ENCODE results near the gene MPG.
A peak's percentile ranks its signal among the peaks of the same experiment; 100 is the strongest.

The MPG gene

GRCh38 chr16:78444-79150, 572 bp downstream of the MPG start:
- Mint-ChIP-seq H3K4me3 (peak overlapping the region; percentile 85), H3K27ac (peak overlapping the region; percentile 84), H3K27me3 (peaks cover 13% of the 10 kb centered on the region), H3K4me1 (peaks cover 41% of the 10 kb centered on the region), H3K36me3 (ENCODE audit: low read depth) (peaks cover 8% of the 10 kb centered on the region), H3K9me3 (no peaks in the 10 kb centered on the region)
- DNase-seq: no peak
- ATAC-seq: peak; percentile 14

DNA sequence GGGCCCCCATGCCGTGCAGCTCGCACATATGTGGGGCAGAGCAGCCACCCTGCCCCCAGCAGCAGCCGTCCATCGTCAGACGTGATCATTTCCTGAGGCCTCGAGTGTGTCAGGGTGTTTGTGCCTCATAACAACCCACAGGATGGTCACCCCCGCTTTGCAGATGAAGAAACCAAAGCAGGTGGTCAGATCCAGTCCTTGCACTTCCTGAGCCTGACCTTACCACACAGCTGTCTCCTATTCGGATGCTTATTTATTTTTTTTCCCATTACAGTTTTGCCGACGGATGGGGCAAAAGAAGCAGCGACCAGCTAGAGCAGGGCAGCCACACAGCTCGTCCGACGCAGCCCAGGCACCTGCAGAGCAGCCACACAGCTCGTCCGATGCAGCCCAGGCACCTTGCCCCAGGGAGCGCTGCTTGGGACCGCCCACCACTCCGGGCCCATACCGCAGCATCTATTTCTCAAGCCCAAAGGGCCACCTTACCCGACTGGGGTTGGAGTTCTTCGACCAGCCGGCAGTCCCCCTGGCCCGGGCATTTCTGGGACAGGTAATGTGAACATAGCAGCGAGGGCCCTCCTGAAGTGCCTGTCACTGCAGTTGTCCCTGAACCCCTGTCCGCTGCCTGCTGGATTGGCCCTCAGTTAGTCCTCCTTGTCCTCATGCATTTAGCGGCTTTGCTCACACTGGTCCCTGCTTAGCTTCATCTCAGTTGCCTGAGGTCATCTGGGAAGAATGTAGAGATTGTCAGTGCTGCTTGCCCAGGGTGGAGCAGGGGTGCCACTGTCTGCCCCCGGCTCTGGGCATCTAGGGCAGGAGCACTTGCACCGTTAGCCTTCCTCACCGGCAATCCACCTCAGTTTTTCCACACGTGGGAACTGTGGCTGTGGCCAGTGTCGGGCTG, 1.4 kb downstream of the MPG start:
- Mint-ChIP-seq H3K9me3 (no peaks in the 10 kb centered on the region), H3K27ac (peak overlapping the region; percentile 84), H3K27me3 (peaks cover 7% of the 10 kb centered on the region), H3K4me1 (peaks cover 49% of the 10 kb centered on the region), H3K36me3 (ENCODE audit: low read depth) (peaks cover 10% of the 10 kb centered on the region), H3K4me3 (peak overlapping the region; percentile 85)
- no peak for ATAC-seq
- DNase-seq: no peak

DNA sequence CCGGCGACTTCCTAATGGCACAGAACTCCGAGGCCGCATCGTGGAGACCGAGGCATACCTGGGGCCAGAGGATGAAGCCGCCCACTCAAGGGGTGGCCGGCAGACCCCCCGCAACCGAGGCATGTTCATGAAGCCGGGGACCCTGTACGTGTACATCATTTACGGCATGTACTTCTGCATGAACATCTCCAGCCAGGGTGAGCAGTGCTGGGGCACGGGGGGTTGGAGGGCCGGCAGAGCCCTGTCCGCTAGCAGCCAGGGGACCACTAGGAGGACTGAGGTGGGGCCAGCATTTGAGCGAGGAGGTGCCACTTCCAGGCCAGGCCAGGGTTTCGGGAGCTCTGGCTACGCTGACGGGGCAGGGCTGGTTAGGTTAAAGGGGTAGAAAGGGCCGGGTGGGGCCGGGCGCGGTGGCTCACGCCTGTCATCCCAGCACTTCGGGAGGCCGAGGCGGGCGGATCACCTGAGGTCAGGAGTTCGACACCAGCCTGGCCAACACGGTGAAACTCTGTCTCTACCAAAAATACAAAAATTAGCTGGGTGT, 5.1 kb downstream of the MPG start:
- Mint-ChIP-seq H3K9me3 (no peaks in the 10 kb centered on the region), H3K27ac (no peak overlapping the region), H3K4me1 (peaks cover 46% of the 10 kb centered on the region), H3K36me3 (ENCODE audit: low read depth) (peaks cover 15% of the 10 kb centered on the region), H3K4me3 (no peak overlapping the region), H3K27me3 (no peaks in the 10 kb centered on the region)
- ATAC-seq (no peak), DNase-seq (no peak)

- ATAC-seq (peak; percentile 26), DNase-seq (no peak)
- Mint-ChIP-seq H3K4me3 (peak overlapping the region; percentile 42), H3K36me3 (ENCODE audit: low read depth) (peaks cover 19% of the 10 kb centered on the region), H3K27me3 (no peaks in the 10 kb centered on the region), H3K9me3 (no peaks in the 10 kb centered on the region), H3K4me1 (peaks cover 40% of the 10 kb centered on the region), H3K27ac (peak overlapping the region; percentile 82)
Measured at GRCh38 chr16:83781-84615, 6.0 kb downstream of the MPG start.

- Mint-ChIP-seq H3K27me3 (no peaks in the 10 kb centered on the region), H3K9me3 (no peaks in the 10 kb centered on the region), H3K36me3 (ENCODE audit: low read depth) (peaks cover 13% of the 10 kb centered on the region), H3K4me1 (peaks cover 33% of the 10 kb centered on the region), H3K4me3 (peak overlapping the region; percentile 42), H3K27ac (peak overlapping the region; percentile 82)
- peak; percentile 74 for DNase-seq
- ATAC-seq: peak; percentile 96
Measured at GRCh38 chr16:84718-85406, 6.8 kb downstream of the MPG start.

GRCh38 chr16:85407-85782, 7.4 kb downstream of the MPG start:
- Mint-ChIP-seq H3K4me3 (no peak overlapping the region), H3K36me3 (ENCODE audit: low read depth) (peaks cover 11% of the 10 kb centered on the region), H3K4me1 (peaks cover 28% of the 10 kb centered on the region), H3K27ac (peak overlapping the region; percentile 82), H3K27me3 (no peaks in the 10 kb centered on the region), H3K9me3 (no peaks in the 10 kb centered on the region)
- DNase-seq (no peak), ATAC-seq (no peak)

DNA sequence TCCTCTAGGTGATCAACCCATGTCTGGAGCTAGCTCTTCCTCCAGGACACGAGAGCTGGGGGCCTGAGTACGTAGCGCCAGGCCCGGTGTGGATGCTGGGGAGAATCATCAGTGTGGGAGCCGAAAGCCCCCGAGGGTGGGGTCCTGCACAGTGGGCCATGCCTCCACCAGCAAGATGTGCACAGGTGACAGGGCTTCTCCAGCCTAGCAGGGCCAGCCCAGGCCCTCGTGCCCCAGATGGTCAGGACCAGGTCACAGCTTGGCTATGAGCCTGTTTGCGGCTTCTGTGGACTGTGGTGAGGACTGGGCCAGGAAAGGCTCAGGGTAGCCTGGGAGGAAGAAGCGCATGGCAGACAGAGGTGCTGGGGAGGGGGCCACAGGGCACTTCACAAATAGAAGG, 7.8 kb downstream of the MPG start:
- peak overlapping the region; percentile 78 for H3K27ac Mint-ChIP-seq
- DNase-seq: no peak
- H3K27me3 Mint-ChIP-seq: no peaks in the 10 kb centered on the region
- H3K36me3 Mint-ChIP-seq (ENCODE audit: low read depth): peaks cover 11% of the 10 kb centered on the region
- H3K4me3 Mint-ChIP-seq: no peak overlapping the region
- no peak for ATAC-seq
- no peaks in the 10 kb centered on the region for H3K9me3 Mint-ChIP-seq
- H3K4me1 Mint-ChIP-seq: peaks cover 28% of the 10 kb centered on the region

DNA sequence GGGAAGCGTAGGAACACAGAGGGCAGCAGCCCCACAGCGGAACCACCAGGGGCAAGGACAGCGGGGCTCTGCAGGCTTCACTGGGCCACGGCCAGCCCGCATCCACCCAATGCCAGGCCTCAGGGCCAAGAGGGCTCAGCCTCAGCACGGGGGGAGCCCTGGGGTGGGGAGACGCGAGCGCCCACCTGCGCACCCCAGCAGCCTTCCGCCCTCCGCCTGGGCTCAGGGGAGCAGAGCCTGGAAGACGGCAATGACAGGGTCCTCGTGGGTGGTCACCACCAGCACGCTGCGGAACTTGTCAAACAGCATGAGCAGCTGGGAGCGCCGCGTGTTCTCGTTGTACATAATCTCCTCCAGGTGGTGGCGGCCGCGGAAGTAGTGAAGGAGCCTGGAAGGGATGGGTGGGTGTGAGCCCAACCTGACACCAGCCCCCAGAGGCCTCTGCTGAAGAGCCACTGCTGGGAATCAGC, 8.5 kb downstream of the MPG start:
- H3K4me3 Mint-ChIP-seq: no peak overlapping the region
- H3K9me3 Mint-ChIP-seq: no peaks in the 10 kb centered on the region
- H3K27ac Mint-ChIP-seq: no peak overlapping the region
- H3K36me3 Mint-ChIP-seq (ENCODE audit: low read depth): peaks cover 11% of the 10 kb centered on the region
- H3K27me3 Mint-ChIP-seq: no peaks in the 10 kb centered on the region
- no peak for DNase-seq
- peaks cover 28% of the 10 kb centered on the region for H3K4me1 Mint-ChIP-seq
- ATAC-seq: no peak

DNA sequence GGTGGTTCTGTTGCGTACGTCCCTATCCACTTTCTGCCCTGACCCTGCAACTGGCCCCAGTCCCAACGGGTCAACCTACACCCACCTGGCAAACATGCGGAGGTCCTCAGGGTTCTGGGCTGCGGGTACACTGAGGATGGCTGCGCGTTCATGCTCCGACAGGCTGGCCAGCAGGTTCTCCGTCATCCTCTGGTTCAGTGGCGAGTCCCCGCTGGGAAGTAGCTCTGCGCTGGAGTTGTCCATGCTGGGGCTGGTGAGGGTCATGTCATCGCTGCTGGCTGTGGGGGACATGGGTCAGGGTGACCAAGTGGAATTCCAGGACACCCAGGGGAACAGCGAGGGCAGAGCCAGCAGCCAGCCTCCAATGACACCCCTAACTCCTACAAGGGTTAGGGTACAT, 10.6 kb downstream of the MPG start:
- H3K36me3 Mint-ChIP-seq (ENCODE audit: low read depth): peaks cover 10% of the 10 kb centered on the region

DNA sequence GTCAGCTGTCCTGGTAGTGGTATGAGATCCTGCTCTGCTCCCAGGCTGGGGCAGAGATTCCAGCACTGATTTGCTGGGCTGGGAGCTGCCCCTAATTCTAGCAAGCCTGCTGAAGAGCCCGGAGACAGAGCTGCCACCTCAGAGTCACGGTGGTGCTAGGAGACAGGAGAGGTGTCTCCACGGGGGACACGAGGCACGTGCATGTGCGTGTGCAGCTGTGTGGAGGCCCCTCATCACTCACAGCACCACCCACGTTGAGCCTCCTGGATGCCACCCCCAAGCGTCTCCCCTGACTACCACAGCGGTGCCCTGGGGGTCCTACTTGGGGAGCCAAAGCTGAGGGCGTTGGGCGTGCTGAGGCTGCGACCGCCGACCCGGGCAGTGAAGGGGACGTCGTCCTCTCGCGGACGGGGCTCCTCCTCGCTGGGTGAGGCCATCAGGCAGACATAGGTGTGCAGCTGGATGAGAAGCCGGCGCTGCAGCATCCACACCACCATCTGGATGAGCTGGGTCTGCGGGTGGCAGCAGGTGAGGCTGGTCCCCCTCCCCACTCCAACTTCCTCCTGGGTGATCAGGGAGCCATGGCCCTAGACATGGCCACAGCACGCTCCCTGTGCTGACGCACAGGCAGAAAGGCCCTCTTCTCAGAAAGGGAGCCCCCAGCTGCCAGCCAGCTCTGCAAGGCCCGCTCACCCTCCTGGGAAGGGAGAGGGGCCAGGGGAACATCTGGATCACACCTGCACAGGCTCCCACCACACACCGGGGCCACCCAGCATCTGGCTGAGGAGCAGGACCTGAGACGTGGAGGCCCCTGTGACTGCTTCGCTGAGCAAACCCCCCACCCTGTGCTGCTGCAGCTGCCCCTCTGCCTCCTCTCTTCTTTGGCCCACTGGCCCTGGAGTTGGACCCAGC, 11.6 kb downstream of the MPG start:
- H3K4me1 Mint-ChIP-seq: peaks cover 11% of the 10 kb centered on the region
- peaks cover 9% of the 10 kb centered on the region for H3K36me3 Mint-ChIP-seq (ENCODE audit: low read depth)
- DNase-seq (no peak), ATAC-seq (no peak)
- no peak overlapping the region for H3K4me3 Mint-ChIP-seq
- no peak overlapping the region for H3K27ac Mint-ChIP-seq
- no peaks in the 10 kb centered on the region for H3K9me3 Mint-ChIP-seq
- no peaks in the 10 kb centered on the region for H3K27me3 Mint-ChIP-seq

More for the DNA sequence above, 10.6 kb downstream of the MPG start:
- H3K27ac Mint-ChIP-seq: no peak overlapping the region
- no peak for ATAC-seq
- no peak overlapping the region for H3K4me3 Mint-ChIP-seq
- DNase-seq: no peak
- H3K27me3 Mint-ChIP-seq: no peaks in the 10 kb centered on the region
- peaks cover 21% of the 10 kb centered on the region for H3K4me1 Mint-ChIP-seq
- no peaks in the 10 kb centered on the region for H3K9me3 Mint-ChIP-seq

GRCh38 chr16:91484-91883, 13.5 kb downstream of the MPG start:
- no peak overlapping the region for H3K27ac Mint-ChIP-seq
- ATAC-seq (no peak), DNase-seq (no peak)
- no peaks in the 10 kb centered on the region for H3K4me1 Mint-ChIP-seq
- no peak overlapping the region for H3K4me3 Mint-ChIP-seq
- no peaks in the 10 kb centered on the region for H3K9me3 Mint-ChIP-seq
- peaks cover 7% of the 10 kb centered on the region for H3K36me3 Mint-ChIP-seq (ENCODE audit: low read depth)
- H3K27me3 Mint-ChIP-seq: no peaks in the 10 kb centered on the region

GRCh38 chr16:92431-93339, 14.7 kb downstream of the MPG start:
- H3K27me3 Mint-ChIP-seq: no peaks in the 10 kb centered on the region
- H3K4me3 Mint-ChIP-seq: no peak overlapping the region
- H3K9me3 Mint-ChIP-seq: no peaks in the 10 kb centered on the region
- peaks cover 5% of the 10 kb centered on the region for H3K4me1 Mint-ChIP-seq
- no peak overlapping the region for H3K27ac Mint-ChIP-seq
- peaks cover 11% of the 10 kb centered on the region for H3K36me3 Mint-ChIP-seq (ENCODE audit: low read depth)
- no peak for DNase-seq
- no peak for ATAC-seq
